HepG2 (cell line): Measurements from ENCODE around the gene ERLIN1. TPM values are rescaled to one million over a fixed set of nuclear protein-coding genes. Genes with fewer than 3 reads are reported as not detected.

Experiments used
- ATAC-seq: fragments of 200-7000 bp; cut with Tn5 transposase; 3 replicates; pipeline ENCODE4 v1.9.1; 2020; ENCODE audit warnings: mild to moderate bottlenecking, moderate library complexity
- BruUV-seq: library from RNA; stranded (reverse); fragments of 400-500 nt; replicated peaks from 2 replicates; lab custom pipeline; 2021; lab: Mats Ljungman, UMichigan
- CTCF ChIA-PET: fragments of 300-600 bp; formaldehyde crosslinking; extraction: SDS; loops from one replicate; lab custom pipeline; 2021; ENCODE audit warnings: low total read pairs, inconsistent platforms, low intra/inter-chr PET ratio; lab: Yijun Ruan, JAX
- POLR2A ChIA-PET: fragments of 350-600 bp; sonication (Branson Sonifier 250); formaldehyde crosslinking; loops from one replicate; lab custom pipeline; 2020; ENCODE audit warnings: antibody characterized with exemption, inconsistent platforms; lab: Yijun Ruan, JAX
- DNase-seq: peaks from one replicate; pipeline ENCODE4 v3.0.0-alpha.2; 2015; ENCODE audit warnings: low spot score
- FAIRE-seq: peaks from 3 replicates; lab custom pipeline; 2011; peaks lifted over from hg19 to GRCh38; lab: Jason Lieb, UNC
- H2AFZ ChIP-seq: one replicate; pipeline ENCODE4 v1.6.1; 2011; ENCODE audit warnings: low read length, inconsistent platforms
- H3K27ac ChIP-seq: fragments of 300-600 bp; 3 replicates; pipeline ENCODE4 v1.8.0; 2011; ENCODE audit warnings: mixed run types, mild to moderate bottlenecking, mixed read lengths, low read length, inconsistent platforms; ENCODE audit not compliant: insufficient read depth; ENCODE audit errors: extremely low read length
- H3K27me3 ChIP-seq, 2 experiments: fragments of 200-600 bp in 1 of 2; 2 replicates in 1 of 2; 3 replicates in 1 of 2; pipeline versions ENCODE4 v1.6.0 to v1.8.0; 2011; ENCODE audit warnings: low read length in 2 of 2, mild to moderate bottlenecking in 2 of 2, moderate library complexity in 2 of 2, inconsistent platforms in 1 of 2; ENCODE audit not compliant: insufficient read depth in 2 of 2, control insufficient read depth in 1 of 2
- H3K36me3 ChIP-seq, 2 experiments: fragments of 200-600 bp in 1 of 2; replicated peaks in 1 of 2; 2 replicates in 1 of 2; 3 replicates in 1 of 2; pipeline versions ENCODE4 v1.5.1 to v1.8.0; 2011; ENCODE audit warnings: low read length in 2 of 2, inconsistent platforms in 1 of 2; ENCODE audit not compliant: insufficient read depth in 2 of 2, control insufficient read depth in 1 of 2
- H3K4me1 ChIP-seq: 2 replicates; pipeline ENCODE4 v1.5.1; 2012; ENCODE audit warnings: low read length, inconsistent platforms; ENCODE audit not compliant: insufficient read depth
- H3K4me2 ChIP-seq: 2 replicates; pipeline ENCODE4 v1.6.0; 2011; ENCODE audit warnings: low read depth, low read length, inconsistent platforms
- H3K4me3 ChIP-seq, 3 experiments: fragments of 200-600 bp in 1 of 3; sonication (generic), shearing (Covaris generic) in 1 of 3; replicated peaks in 1 of 3; 2 replicates each; pipeline ENCODE4 v1.5.1; 2011 to 2016; ENCODE audit warnings: low read length in 3 of 3, inconsistent platforms in 2 of 3, low read depth in 2 of 3, mild to moderate bottlenecking in 2 of 3, control low read depth in 1 of 3, mixed read lengths in 1 of 3; ENCODE audit not compliant: insufficient read depth in 1 of 3
- H3K79me2 ChIP-seq: one replicate; pipeline ENCODE4 v1.6.1; 2011; ENCODE audit warnings: low read length, inconsistent platforms; ENCODE audit not compliant: insufficient read depth
- H3K9ac ChIP-seq: 2 replicates; pipeline ENCODE4 v1.6.0; 2011; ENCODE audit warnings: mild to moderate bottlenecking, low read depth, low read length, inconsistent platforms; ENCODE audit not compliant: insufficient read depth
- H3K9me3 ChIP-seq: 2 replicates; pipeline ENCODE4 v1.5.1; 2012; ENCODE audit warnings: mild to moderate bottlenecking, low read length
- H4K20me1 ChIP-seq: 2 replicates; pipeline ENCODE4 v1.6.0; 2011; ENCODE audit warnings: inconsistent platforms, mild to moderate bottlenecking, low read length, moderate library complexity; ENCODE audit not compliant: insufficient read depth
- EED ChIP-seq: sonication (generic); formaldehyde crosslinking; IDR thresholded peaks from 2 replicates; pipeline ENCODE4 v1.5.0; 2020; ENCODE audit warnings: mild to moderate bottlenecking, missing genetic modification reagents
- IKZF5 ChIP-seq: IDR thresholded peaks from 2 replicates; pipeline ENCODE4 v1.6.1; 2018; ENCODE audit warnings: missing genetic modification reagents, mild to moderate bottlenecking, missing compliant biosample characterization
- KIAA2018 ChIP-seq: sonication (generic); formaldehyde crosslinking; IDR thresholded peaks from 2 replicates; pipeline ENCODE4 v1.5.0; 2020; ENCODE audit warnings: mild to moderate bottlenecking, missing genetic modification reagents, borderline replicate concordance
- SNAPC2 ChIP-seq: sonication (generic); formaldehyde crosslinking; IDR thresholded peaks from 2 replicates; pipeline ENCODE4 v1.8.1; 2022; ENCODE audit warnings: mild to moderate bottlenecking, missing genetic modification reagents
- SYNCRIP ChIP-seq: fragments of 200-400 bp; formaldehyde crosslinking; IDR thresholded peaks from 2 replicates; pipeline ENCODE4 v1.6.1; 2018; ENCODE audit warnings: mild to moderate bottlenecking, low read depth, low read length; ENCODE audit not compliant: insufficient read depth
- ZNF407 ChIP-seq: sonication (generic); formaldehyde crosslinking; IDR thresholded peaks from one replicate; pipeline ENCODE4 v1.5.1; 2020; ENCODE audit warnings: mild to moderate bottlenecking, missing genetic modification reagents; ENCODE audit errors: not compliant biosample characterization
- ZNF644 ChIP-seq: IDR thresholded peaks from 2 replicates; pipeline ENCODE4 v1.6.1; 2016; ENCODE audit warnings: low read depth
- WGBS: methylation state at CpG from one replicate; pipeline ENCODE4 v1.1.6; 2017; ENCODE audit warnings: low lambda C conversion rate; 5-methylcytosine and 5-hydroxymethylcytosine counted together
- in situ Hi-C: cut with HindIII; loops from 2 replicates; pipeline ENCODE4 v1.10.0; 2017; ENCODE audit warnings: low pct_unique_long_range_greater_than_20kb; ENCODE audit not compliant: extremely low pct_ligation_motif_present
- intact Hi-C: fragments of 100-400 bp; cut with micrococcal nuclease; formaldehyde crosslinking; loops from one replicate; pipeline ENCODE4 v1.10.0; 2022; ENCODE audit not compliant: unreplicated experiment
- polyA plus RNA-seq, 8 experiments: library from polyadenylated mRNA; depleted of rRNA in 3 of 8; stranded (reverse) in 7 of 8; unstranded in 1 of 8; fragments of >200 nt; fragmentation: Illumina TruSeq in 4 of 8; extraction: Trizol in 4 of 8; gene quantifications; 2 replicates each; pipeline versions ENCODE4 v1.2.1 to v1.2.3, GENCODE V29; 2011 to 2016; ENCODE audit warnings: low read depth in 4 of 8, missing spikeins in 1 of 8, mixed read lengths in 1 of 8; ENCODE audit not compliant: insufficient read depth in 1 of 8
- total RNA-seq, 5 experiments: library from RNA; depleted of rRNA; stranded (reverse); fragments of >200 nt; fragmentation: Illumina TruSeq; extraction: Trizol; gene quantifications; 2 replicates each; pipeline ENCODE4 v1.2.3, GENCODE V29; 2016; ENCODE audit warnings: low read depth in 1 of 5

ERLIN1 gene
- total and polyA plus RNA-seq, 2 of the 13 experiments (the other 11 are each of a cell fraction or from before 2014, with no cell fraction given): 56.8 to 69.3 TPM

- no peak overlapping the region for H3K4me3 ChIP-seq
- no peak for TF ChIP-seq ZNF407
- TF ChIP-seq SNAPC2 (CRISPR knock-in tag): no peak
- TF ChIP-seq KIAA2018: no peak
- TF ChIP-seq EED (CRISPR knock-in tag): no peak
- TF ChIP-seq ZNF644 (CRISPR knock-in tag): no peak
- no peak for TF ChIP-seq SYNCRIP
- no peak for TF ChIP-seq IKZF5
These were observed 46.3 kb upstream of the ERLIN1 start for GRCh38 chr10:100232101-100232500.

More at GRCh38 chr10:100232101-100232500, 46.3 kb upstream of the ERLIN1 start:
- CTCF ChIA-PET: no interaction called here
- H3K27me3 ChIP-seq: peaks cover 0 to 6% of the 10 kb centered on the region in 2 experiments; a peak in 1 of 5 replicates
- no peak for DNase-seq
- no peaks in the 10 kb centered on the region for H3K9me3 ChIP-seq
- WGBS: 94% methylated on average over 2 of the region's 2 CpGs
- no peaks in the 10 kb centered on the region for H4K20me1 ChIP-seq
- H3K4me2 ChIP-seq: no peak overlapping the region
- no peak for ATAC-seq
- H3K79me2 ChIP-seq: peaks cover 19% of the 10 kb centered on the region
- H3K36me3 ChIP-seq: peaks cover 9 to 41% of the 10 kb centered on the region in 2 experiments
- no peak for FAIRE-seq
- BruUV-seq: no TSS peak
- no peak overlapping the region for H3K27ac ChIP-seq
- POLR2A ChIA-PET: no interaction called here
- in situ Hi-C loops: no loop called here
- H3K4me1 ChIP-seq: peaks cover 24% of the 10 kb centered on the region
- H3K9ac ChIP-seq: no peak overlapping the region
- H2AFZ ChIP-seq: no peak overlapping the region
- intact Hi-C loops: no loop called here
